ENCODE measurements around the gene DYNC2H1.
A peak's percentile ranks its signal among the peaks of the same experiment; 100 is the strongest.

DYNC2H1 gene

GRCh38 chr11:103332409-103332808, 223.2 kb downstream of the DYNC2H1 start:
- H3K36me3 ChIP-seq (ENCODE audit: control insufficient read depth, insufficient read depth, low read length) = no peaks in the 10 kb centered on the region
- 94 to 97% methylated on average over 3 to 5 of the region's 6 CpGs for WGBS, 2 experiments (ENCODE audit: insufficient coverage in 2 of 2)
- H3K4me3 ChIP-seq (ENCODE audit: extremely low read depth, insufficient read depth, low read length, poor library complexity, severe bottlenecking) = no peak overlapping the region
- H3K4me1 ChIP-seq (ENCODE audit: control insufficient read depth, insufficient read depth, low read length, poor library complexity, severe bottlenecking) = no peaks in the 10 kb centered on the region
- H3K27ac ChIP-seq (ENCODE audit: low read depth, low read length, severe bottlenecking) = no peak overlapping the region
- H3K9me3 ChIP-seq (ENCODE audit: control insufficient read depth, low read length) = no peaks in the 10 kb centered on the region

- 59 to 60% methylated on average over 2 of the region's 2 CpGs for WGBS, 2 experiments (ENCODE audit: insufficient coverage in 2 of 2)
- no peak overlapping the region for H3K4me3 ChIP-seq (ENCODE audit: extremely low read depth, insufficient read depth, low read length, poor library complexity, severe bottlenecking)
- no peaks in the 10 kb centered on the region for H3K9me3 ChIP-seq (ENCODE audit: control insufficient read depth, low read length)
- H3K27ac ChIP-seq (ENCODE audit: low read depth, low read length, severe bottlenecking) = no peak overlapping the region
- H3K4me1 ChIP-seq (ENCODE audit: control insufficient read depth, insufficient read depth, low read length, poor library complexity, severe bottlenecking) = no peaks in the 10 kb centered on the region
- H3K36me3 ChIP-seq (ENCODE audit: control insufficient read depth, insufficient read depth, low read length) = no peaks in the 10 kb centered on the region
Observed at GRCh38 chr11:103338621-103339484, 229.6 kb downstream of the DYNC2H1 start.

GRCh38 chr11:103339485-103339857, 230.2 kb downstream of the DYNC2H1 start:
- Histone ChIP-seq H3K9me3 (ENCODE audit: control insufficient read depth, low read length) (no peaks in the 10 kb centered on the region), H3K36me3 (ENCODE audit: control insufficient read depth, insufficient read depth, low read length) (no peaks in the 10 kb centered on the region), H3K4me1 (ENCODE audit: control insufficient read depth, insufficient read depth, low read length, poor library complexity, severe bottlenecking) (no peaks in the 10 kb centered on the region), H3K4me3 (ENCODE audit: extremely low read depth, insufficient read depth, low read length, poor library complexity, severe bottlenecking) (no peak overlapping the region), H3K27ac (ENCODE audit: low read depth, low read length, severe bottlenecking) (no peak overlapping the region)
- WGBS, 2 experiments (ENCODE audit: insufficient coverage in 2 of 2) = 91 to 100% methylated on average over 3 to 4 of the region's 6 CpGs

GRCh38 chr11:103340956-103341355, 231.7 kb downstream of the DYNC2H1 start:
- no peak overlapping the region for H3K27ac ChIP-seq (ENCODE audit: low read depth, low read length, severe bottlenecking)
- WGBS, 2 experiments (ENCODE audit: insufficient coverage in 2 of 2) = 100% methylated on average over 1 of the region's 1 CpG
- no peaks in the 10 kb centered on the region for H3K36me3 ChIP-seq (ENCODE audit: control insufficient read depth, insufficient read depth, low read length)

GRCh38 chr11:103344886-103345285, 235.7 kb downstream of the DYNC2H1 start:
- Histone ChIP-seq H3K36me3 (ENCODE audit: control insufficient read depth, insufficient read depth, low read length) (no peaks in the 10 kb centered on the region), H3K4me1 (ENCODE audit: control insufficient read depth, insufficient read depth, low read length, poor library complexity, severe bottlenecking) (no peaks in the 10 kb centered on the region), H3K27ac (ENCODE audit: low read depth, low read length, severe bottlenecking) (no peak overlapping the region), H3K4me3 (ENCODE audit: extremely low read depth, insufficient read depth, low read length, poor library complexity, severe bottlenecking) (no peak overlapping the region), H3K9me3 (ENCODE audit: control insufficient read depth, low read length) (no peaks in the 10 kb centered on the region)
- WGBS, 2 experiments (ENCODE audit: insufficient coverage in 2 of 2) = no CpG with 5 or more reads among the region's 4 CpGs

More at GRCh38 chr11:103340956-103341355, 231.7 kb downstream of the DYNC2H1 start:
- no peak overlapping the region for H3K4me3 ChIP-seq (ENCODE audit: extremely low read depth, insufficient read depth, low read length, poor library complexity, severe bottlenecking)
- no peaks in the 10 kb centered on the region for H3K4me1 ChIP-seq (ENCODE audit: control insufficient read depth, insufficient read depth, low read length, poor library complexity, severe bottlenecking)
- no peaks in the 10 kb centered on the region for H3K9me3 ChIP-seq (ENCODE audit: control insufficient read depth, low read length)

- no peaks in the 10 kb centered on the region for H3K36me3 ChIP-seq (ENCODE audit: control insufficient read depth, insufficient read depth, low read length)
- WGBS, 2 experiments (ENCODE audit: insufficient coverage in 2 of 2) = no CpG with 5 or more reads among the region's 2 CpGs
Observed at GRCh38 chr11:103349595-103349994, 240.4 kb downstream of the DYNC2H1 start.

GRCh38 chr11:103354656-103355055, 245.4 kb downstream of the DYNC2H1 start:
- no peaks in the 10 kb centered on the region for H3K9me3 ChIP-seq (ENCODE audit: control insufficient read depth, low read length)
- no peaks in the 10 kb centered on the region for H3K36me3 ChIP-seq (ENCODE audit: control insufficient read depth, insufficient read depth, low read length)
- peaks cover 8% of the 10 kb centered on the region for H3K4me1 ChIP-seq (ENCODE audit: control insufficient read depth, insufficient read depth, low read length, poor library complexity, severe bottlenecking)
- no peak overlapping the region for H3K4me3 ChIP-seq (ENCODE audit: extremely low read depth, insufficient read depth, low read length, poor library complexity, severe bottlenecking)
- H3K27ac ChIP-seq (ENCODE audit: low read depth, low read length, severe bottlenecking) = no peak overlapping the region

More at GRCh38 chr11:103349595-103349994, 240.4 kb downstream of the DYNC2H1 start:
- H3K4me1 ChIP-seq (ENCODE audit: control insufficient read depth, insufficient read depth, low read length, poor library complexity, severe bottlenecking) = no peaks in the 10 kb centered on the region
- no peaks in the 10 kb centered on the region for H3K9me3 ChIP-seq (ENCODE audit: control insufficient read depth, low read length)
- H3K4me3 ChIP-seq (ENCODE audit: extremely low read depth, insufficient read depth, low read length, poor library complexity, severe bottlenecking) = no peak overlapping the region
- no peak overlapping the region for H3K27ac ChIP-seq (ENCODE audit: low read depth, low read length, severe bottlenecking)

GRCh38 chr11:103358251-103358650, 249.0 kb downstream of the DYNC2H1 start:
- peaks cover 8% of the 10 kb centered on the region for H3K4me1 ChIP-seq (ENCODE audit: control insufficient read depth, insufficient read depth, low read length, poor library complexity, severe bottlenecking)
- no peak overlapping the region for H3K27ac ChIP-seq (ENCODE audit: low read depth, low read length, severe bottlenecking)
- no peaks in the 10 kb centered on the region for H3K9me3 ChIP-seq (ENCODE audit: control insufficient read depth, low read length)
- no peaks in the 10 kb centered on the region for H3K36me3 ChIP-seq (ENCODE audit: control insufficient read depth, insufficient read depth, low read length)
- WGBS, 2 experiments (ENCODE audit: insufficient coverage in 2 of 2) = 86 to 92% methylated on average over 2 of the region's 2 CpGs
- H3K4me3 ChIP-seq (ENCODE audit: extremely low read depth, insufficient read depth, low read length, poor library complexity, severe bottlenecking) = no peak overlapping the region

- WGBS, 2 experiments (ENCODE audit: insufficient coverage in 2 of 2) = 83% methylated on average over 2 of the region's 4 CpGs; no CpG with 5 or more reads in 1 of the 2 experiments
- Histone ChIP-seq H3K27ac (ENCODE audit: low read depth, low read length, severe bottlenecking) (peak overlapping the region; percentile 12), H3K36me3 (ENCODE audit: control insufficient read depth, insufficient read depth, low read length) (no peaks in the 10 kb centered on the region), H3K9me3 (ENCODE audit: control insufficient read depth, low read length) (no peaks in the 10 kb centered on the region), H3K4me3 (ENCODE audit: extremely low read depth, insufficient read depth, low read length, poor library complexity, severe bottlenecking) (no peak overlapping the region), H3K4me1 (ENCODE audit: control insufficient read depth, insufficient read depth, low read length, poor library complexity, severe bottlenecking) (peaks cover 8% of the 10 kb centered on the region)
Observed at GRCh38 chr11:103359216-103359615, 250.0 kb downstream of the DYNC2H1 start.

- Histone ChIP-seq H3K4me3 (ENCODE audit: extremely low read depth, insufficient read depth, low read length, poor library complexity, severe bottlenecking) (no peak overlapping the region), H3K9me3 (ENCODE audit: control insufficient read depth, low read length) (no peaks in the 10 kb centered on the region), H3K27ac (ENCODE audit: low read depth, low read length, severe bottlenecking) (no peak overlapping the region), H3K36me3 (ENCODE audit: control insufficient read depth, insufficient read depth, low read length) (peaks cover 3% of the 10 kb centered on the region), H3K4me1 (ENCODE audit: control insufficient read depth, insufficient read depth, low read length, poor library complexity, severe bottlenecking) (no peaks in the 10 kb centered on the region)
- 60 to 100% methylated on average over 1 of the region's 1 CpG for WGBS, 2 experiments (ENCODE audit: insufficient coverage in 2 of 2)
Observed at GRCh38 chr11:103364687-103365086, 255.5 kb downstream of the DYNC2H1 start.

GRCh38 chr11:103367650-103368049, 258.4 kb downstream of the DYNC2H1 start:
- no peak overlapping the region for H3K4me3 ChIP-seq (ENCODE audit: extremely low read depth, insufficient read depth, low read length, poor library complexity, severe bottlenecking)
- peaks cover 3% of the 10 kb centered on the region for H3K36me3 ChIP-seq (ENCODE audit: control insufficient read depth, insufficient read depth, low read length)
- no peaks in the 10 kb centered on the region for H3K4me1 ChIP-seq (ENCODE audit: control insufficient read depth, insufficient read depth, low read length, poor library complexity, severe bottlenecking)
- no CpG with 5 or more reads among the region's 3 CpGs for WGBS, 2 experiments (ENCODE audit: insufficient coverage in 2 of 2)
- peaks cover 4% of the 10 kb centered on the region for H3K9me3 ChIP-seq (ENCODE audit: control insufficient read depth, low read length)
- H3K27ac ChIP-seq (ENCODE audit: low read depth, low read length, severe bottlenecking) = no peak overlapping the region
